Subcutaneous adipose tissue (tissue), 4 donors: ENCODE data around the gene CEP72. TPM values are rescaled to one million over a fixed set of nuclear protein-coding genes. Genes with fewer than 3 reads are reported as not detected.

ENCODE experiments used
- total RNA-seq, 4 donors: library from RNA; depleted of rRNA; stranded (reverse); fragments of >200 nt; gene quantifications; one replicate each; pipeline ENCODE4 v1.1.0, GENCODE V29; 2016
- TF ChIP-seq, protein P1 (sequence below): fragments of 450-650 bp; IDR thresholded peaks from one replicate; pipeline ENCODE4 v1.5.1; 2016; ENCODE audit warnings: low read depth, mild to moderate bottlenecking, control low read depth, antibody characterized with exemption, moderate library complexity

Gene CEP72
- total RNA-seq, 4 donors from 2014 or later: 1.8 to 5.3 (median 2.9) TPM

DNA sequence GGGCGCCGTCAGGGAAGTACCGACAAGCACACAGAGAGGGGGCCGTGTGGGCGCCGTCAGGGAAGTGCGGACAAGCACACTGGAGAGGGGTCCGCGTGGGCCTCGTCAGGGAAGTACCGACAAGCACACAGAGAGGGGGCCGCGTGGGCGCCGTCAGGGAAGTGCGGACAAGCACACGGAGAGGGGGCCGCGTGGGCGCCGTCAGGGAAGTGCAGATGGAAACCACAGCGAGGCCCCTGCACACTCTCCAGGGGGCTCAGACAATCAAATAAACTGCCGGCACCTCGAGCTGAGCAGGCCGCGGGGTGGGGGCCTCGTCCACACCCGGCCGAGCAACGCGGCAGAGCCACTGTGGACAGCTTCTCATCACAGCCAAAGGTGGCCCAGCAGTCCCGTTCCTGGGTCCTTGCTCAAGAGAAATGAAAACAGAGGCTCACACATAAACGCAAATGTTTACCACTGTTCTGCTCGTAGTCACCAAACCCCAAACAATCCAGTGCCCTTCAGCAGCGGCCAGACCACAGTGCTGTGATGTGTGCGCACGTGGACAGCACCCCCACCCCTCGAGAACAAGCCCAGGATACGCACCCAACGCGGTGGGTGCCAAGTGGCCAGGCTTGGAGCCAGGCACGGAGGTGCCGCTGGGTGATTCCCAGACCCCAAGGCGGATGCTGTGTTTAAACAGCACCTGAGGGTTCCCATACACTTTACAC is 56.3 kb downstream of the CEP72 start:
- TF ChIP-seq, protein P1, sequence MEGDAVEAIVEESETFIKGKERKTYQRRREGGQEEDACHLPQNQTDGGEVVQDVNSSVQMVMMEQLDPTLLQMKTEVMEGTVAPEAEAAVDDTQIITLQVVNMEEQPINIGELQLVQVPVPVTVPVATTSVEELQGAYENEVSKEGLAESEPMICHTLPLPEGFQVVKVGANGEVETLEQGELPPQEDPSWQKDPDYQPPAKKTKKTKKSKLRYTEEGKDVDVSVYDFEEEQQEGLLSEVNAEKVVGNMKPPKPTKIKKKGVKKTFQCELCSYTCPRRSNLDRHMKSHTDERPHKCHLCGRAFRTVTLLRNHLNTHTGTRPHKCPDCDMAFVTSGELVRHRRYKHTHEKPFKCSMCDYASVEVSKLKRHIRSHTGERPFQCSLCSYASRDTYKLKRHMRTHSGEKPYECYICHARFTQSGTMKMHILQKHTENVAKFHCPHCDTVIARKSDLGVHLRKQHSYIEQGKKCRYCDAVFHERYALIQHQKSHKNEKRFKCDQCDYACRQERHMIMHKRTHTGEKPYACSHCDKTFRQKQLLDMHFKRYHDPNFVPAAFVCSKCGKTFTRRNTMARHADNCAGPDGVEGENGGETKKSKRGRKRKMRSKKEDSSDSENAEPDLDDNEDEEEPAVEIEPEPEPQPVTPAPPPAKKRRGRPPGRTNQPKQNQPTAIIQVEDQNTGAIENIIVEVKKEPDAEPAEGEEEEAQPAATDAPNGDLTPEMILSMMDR: no peak

DNA sequence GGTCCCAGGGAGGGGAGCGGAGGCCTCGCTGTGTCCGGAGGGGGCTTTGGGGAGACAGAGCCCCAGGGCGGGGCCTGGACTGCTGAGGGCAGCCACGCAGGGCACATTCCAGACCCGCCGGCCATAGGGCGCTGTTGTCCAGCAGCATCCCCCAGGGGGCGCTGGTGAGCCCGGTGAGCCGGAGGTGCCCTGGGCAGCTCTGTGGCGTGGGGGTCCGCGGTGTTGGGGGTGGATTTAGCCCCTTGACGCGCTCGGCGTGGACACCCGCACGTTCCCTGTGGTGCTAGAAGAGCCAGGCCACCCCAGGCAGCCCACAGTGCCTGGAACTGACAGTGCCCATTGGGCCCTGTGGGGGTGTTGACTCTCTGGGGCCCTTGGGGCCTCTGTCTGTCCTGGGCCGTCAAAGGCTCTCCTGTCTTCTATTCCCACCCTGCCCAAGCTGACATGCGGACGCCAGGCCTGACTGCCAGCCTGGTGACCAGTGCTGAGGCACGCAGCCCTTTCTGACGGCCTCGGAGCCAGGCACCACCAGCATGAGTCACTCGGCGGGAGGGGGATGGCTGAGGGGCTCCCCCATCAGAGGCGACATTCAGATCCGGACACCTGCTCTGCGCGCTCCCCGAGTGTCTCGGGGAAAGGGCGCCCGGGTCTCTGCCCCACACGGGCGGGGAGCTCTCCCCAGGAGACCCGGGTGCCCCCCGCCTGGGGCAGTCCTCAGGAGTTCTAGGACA is 57.1 kb downstream of the CEP72 start:
- TF ChIP-seq, protein P1: no peak

DNA sequence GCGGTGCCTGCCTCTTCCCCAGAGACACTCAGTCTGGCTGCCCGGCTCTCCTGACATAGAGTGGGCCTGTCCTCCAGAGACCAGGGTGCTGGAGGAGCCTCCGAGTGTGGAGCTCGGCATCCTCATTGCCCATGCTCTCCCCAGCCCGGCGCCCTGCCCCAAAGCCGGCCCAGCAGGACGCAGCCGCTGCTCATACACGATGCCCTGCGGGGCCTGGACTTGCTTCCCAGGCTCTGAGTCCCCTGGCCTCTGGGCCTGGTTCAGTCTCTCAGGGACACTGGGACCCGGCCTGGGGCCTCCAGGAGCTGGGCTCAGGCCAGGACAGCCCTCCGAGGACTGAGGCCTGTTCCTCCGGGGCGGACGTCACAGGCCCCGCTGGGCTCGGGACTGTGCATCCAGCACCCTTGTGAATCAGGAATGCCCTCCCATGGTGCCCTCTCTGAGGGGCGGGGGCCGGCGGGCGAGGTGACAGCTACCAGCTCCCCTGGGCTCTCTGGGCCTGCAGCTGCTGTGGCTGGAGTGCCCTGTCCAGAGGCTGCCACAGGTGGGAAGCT is 57.8 kb downstream of the CEP72 start:
- TF ChIP-seq, protein P1: no peak

DNA sequence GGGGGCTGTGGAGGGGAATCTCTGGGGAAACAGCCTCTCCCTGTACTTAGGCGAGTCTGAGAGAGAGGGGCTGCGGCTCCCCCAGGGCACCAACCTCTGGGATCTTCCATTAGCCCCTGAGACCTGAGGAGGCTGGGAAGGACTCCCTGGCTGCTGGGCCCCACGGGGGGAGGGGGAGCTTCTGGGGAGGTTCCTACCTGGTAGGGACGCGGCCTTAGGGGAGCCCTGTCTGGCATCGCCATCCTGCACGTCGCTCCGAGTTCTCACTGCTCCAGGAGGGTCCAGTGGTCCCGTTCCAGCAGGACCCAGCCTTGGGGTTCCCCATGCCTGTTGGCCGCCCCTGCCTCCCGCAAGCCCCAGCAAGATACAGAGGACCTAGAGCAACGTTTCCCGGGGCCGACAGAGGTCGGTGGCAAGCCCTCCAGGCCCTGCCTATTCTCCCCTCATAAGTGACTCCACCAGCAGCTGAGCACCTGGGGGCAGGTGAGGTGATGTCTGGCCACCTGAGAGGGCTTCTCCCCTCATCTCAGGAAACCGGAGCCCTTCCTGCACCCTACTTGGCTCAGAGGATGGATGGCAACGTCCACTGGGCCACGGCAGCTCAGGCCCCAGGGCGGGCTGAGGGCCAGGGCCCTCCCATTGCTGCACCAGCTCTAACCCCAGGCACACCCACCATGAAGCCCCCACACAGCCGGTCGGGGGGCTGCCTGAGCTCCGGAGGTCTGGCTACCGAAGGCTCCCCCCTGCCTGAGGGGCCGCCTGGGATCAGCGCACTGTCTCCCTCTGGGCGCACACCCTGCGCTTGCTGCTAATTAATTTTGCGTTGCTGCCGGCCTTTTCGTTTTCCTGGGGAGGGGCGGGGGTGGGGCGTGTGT is 58.5 kb downstream of the CEP72 start:
- TF ChIP-seq, protein P1: no peak

DNA sequence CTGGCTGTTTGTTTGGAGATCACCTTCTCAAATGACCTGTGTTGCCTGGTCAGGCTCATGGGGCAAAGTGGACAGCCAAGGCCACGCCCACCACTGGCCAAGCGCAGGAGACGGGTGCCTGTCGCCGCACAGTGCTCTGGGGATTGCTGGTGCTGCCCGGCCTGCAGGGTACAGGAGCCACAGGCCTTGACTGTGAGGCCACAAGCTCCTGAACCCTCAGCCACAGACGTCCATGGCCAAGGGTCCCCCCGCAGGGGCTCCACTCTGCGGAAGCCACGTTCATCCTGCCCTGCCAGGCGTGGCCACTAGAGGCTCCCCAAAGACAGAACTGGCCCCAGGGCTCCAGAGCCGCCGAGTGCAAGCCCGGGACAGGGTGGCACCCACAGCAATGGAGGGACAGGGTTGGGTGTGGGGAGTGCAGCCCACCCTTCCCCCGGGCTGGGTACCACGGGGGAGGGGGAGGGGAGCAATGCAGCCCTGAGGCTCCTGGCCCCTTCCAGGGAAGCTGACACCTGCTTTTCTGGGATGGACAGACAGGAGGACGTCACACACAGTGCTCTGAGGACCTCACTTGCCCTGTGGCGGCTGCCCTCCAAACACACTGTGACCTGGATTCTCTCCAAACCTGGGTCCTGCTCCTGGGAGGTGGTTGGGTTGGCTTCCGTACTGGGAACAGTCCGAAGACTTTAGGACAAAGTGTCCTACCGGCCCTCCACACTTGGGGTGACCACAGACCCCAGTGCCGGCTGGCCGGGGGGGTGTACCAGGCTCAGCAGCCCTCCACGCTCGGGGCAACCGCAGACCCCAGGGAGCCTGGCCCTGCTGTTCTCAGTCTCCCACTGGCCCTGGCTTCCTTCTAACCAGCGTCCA is 59.6 kb downstream of the CEP72 start:
- TF ChIP-seq, protein P1: no peak

DNA sequence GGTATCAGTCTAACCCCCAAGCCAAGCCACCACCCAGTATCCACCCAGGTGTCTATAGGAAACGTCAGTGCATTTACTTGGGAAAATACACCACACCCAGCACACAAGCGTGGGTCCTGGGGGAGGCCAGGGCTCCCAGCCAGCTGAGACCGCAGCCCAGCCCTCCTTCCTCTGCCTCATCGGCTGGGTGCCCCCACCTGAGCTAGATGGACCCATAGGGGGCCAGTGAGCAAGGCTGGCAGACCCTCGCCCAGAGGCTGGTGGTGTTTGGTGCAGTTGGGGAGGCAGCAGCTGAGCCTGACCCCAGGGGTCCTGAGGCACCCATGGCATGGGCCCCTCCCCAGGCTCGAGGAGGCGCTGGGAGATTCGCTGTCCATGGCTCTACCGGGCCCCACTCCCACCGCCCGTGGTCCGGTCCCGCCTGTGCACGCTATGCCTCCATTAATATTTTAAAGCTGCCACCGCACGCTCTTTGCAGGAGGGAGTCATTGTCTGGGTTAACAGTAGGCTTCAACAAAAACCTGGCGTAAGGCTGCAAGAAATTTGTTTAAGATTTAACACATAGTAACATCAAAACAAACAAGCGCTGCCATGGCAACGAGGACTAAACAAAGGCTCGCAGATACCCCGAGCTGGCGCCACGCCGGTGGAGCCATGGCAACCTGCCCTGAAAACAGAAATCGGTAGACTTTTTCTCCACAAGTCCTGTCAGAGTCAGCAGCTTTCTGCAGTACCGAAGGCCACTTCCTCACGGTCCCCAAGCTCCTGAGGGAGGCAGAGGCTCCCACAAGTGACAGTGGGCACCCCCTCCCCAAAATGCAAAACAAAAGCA is 60.4 kb downstream of the CEP72 start:
- TF ChIP-seq, protein P1: no peak
